ENCODE data around the gene RFX2. TPM values are rescaled to one million over a fixed set of nuclear protein-coding genes. Genes with fewer than 3 reads are reported as not detected.
"Not testable (repeated sequence)": the region's sequence is repeated elsewhere in the genome, so short reads cannot be mapped to it uniquely, and the experiment has no call there.

The RFX2 gene
- total RNA-seq, 1 experiment from 2014 or later: 13.7 TPM

DNA sequence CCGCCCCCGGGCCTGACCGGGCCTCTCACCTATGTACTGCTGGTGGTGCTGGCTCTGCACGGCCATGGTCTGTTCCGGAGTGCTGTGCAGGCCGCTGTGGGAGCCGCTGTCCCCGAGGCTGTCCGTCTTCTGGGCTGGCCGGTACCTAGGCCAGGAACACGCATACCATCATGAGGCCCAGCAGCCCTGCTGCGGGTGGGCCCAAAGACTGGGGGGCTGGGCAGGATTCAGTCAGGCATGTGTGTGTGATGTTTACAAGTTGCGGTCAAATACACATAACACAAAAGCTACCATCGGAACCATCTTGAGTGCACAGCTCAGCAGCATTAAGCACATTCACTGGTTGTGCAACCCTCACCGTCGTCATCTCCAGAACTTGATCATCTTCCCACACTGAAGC is 100.2 kb downstream of the RFX2 start:
- H3K36me3 Mint-ChIP-seq (ENCODE audit: insufficient read depth, unreplicated experiment): peaks cover 10% of the 10 kb centered on the region
- CTCF ChIA-PET: no interaction called here
- TF ChIP-seq, protein P1, sequence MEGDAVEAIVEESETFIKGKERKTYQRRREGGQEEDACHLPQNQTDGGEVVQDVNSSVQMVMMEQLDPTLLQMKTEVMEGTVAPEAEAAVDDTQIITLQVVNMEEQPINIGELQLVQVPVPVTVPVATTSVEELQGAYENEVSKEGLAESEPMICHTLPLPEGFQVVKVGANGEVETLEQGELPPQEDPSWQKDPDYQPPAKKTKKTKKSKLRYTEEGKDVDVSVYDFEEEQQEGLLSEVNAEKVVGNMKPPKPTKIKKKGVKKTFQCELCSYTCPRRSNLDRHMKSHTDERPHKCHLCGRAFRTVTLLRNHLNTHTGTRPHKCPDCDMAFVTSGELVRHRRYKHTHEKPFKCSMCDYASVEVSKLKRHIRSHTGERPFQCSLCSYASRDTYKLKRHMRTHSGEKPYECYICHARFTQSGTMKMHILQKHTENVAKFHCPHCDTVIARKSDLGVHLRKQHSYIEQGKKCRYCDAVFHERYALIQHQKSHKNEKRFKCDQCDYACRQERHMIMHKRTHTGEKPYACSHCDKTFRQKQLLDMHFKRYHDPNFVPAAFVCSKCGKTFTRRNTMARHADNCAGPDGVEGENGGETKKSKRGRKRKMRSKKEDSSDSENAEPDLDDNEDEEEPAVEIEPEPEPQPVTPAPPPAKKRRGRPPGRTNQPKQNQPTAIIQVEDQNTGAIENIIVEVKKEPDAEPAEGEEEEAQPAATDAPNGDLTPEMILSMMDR (IDR thresholded peaks at IDR 0.05; ENCODE audit: unreplicated experiment): no peak
- H3K27ac Mint-ChIP-seq (ENCODE audit: unreplicated experiment): no peak overlapping the region
- no peaks in the 10 kb centered on the region for H3K9me3 Mint-ChIP-seq (ENCODE audit: low read depth, unreplicated experiment)
- intact Hi-C loops (cut with micrococcal nuclease; ENCODE audit: unreplicated experiment): no loop called here
- H3K4me1 Mint-ChIP-seq (ENCODE audit: low read depth, unreplicated experiment): no peaks in the 10 kb centered on the region
- H3K4me3 Mint-ChIP-seq (ENCODE audit: low read depth, unreplicated experiment): no peak overlapping the region
- DNase-seq: no peak
- no TSS peak for BruUV-seq (replicated peaks)
- H3K27me3 Mint-ChIP-seq (ENCODE audit: unreplicated experiment): no peaks in the 10 kb centered on the region

- CTCF ChIA-PET: no interaction called here
- H3K9me3 Mint-ChIP-seq (ENCODE audit: low read depth, unreplicated experiment): no peaks in the 10 kb centered on the region
- peaks cover 10% of the 10 kb centered on the region for H3K36me3 Mint-ChIP-seq (ENCODE audit: insufficient read depth, unreplicated experiment)
- TF ChIP-seq, protein P1 (IDR thresholded peaks at IDR 0.05; ENCODE audit: unreplicated experiment): no peak
- no peak for DNase-seq
- BruUV-seq (replicated peaks): no TSS peak
- no peak overlapping the region for H3K4me3 Mint-ChIP-seq (ENCODE audit: low read depth, unreplicated experiment)
- no peaks in the 10 kb centered on the region for H3K27me3 Mint-ChIP-seq (ENCODE audit: unreplicated experiment)
- H3K4me1 Mint-ChIP-seq (ENCODE audit: low read depth, unreplicated experiment): no peaks in the 10 kb centered on the region
- intact Hi-C loops (cut with micrococcal nuclease; ENCODE audit: unreplicated experiment): no loop called here
- H3K27ac Mint-ChIP-seq (ENCODE audit: unreplicated experiment): no peak overlapping the region
Measured at GRCh38 chr19:6007866-6008265, 102.4 kb downstream of the RFX2 start.

DNA sequence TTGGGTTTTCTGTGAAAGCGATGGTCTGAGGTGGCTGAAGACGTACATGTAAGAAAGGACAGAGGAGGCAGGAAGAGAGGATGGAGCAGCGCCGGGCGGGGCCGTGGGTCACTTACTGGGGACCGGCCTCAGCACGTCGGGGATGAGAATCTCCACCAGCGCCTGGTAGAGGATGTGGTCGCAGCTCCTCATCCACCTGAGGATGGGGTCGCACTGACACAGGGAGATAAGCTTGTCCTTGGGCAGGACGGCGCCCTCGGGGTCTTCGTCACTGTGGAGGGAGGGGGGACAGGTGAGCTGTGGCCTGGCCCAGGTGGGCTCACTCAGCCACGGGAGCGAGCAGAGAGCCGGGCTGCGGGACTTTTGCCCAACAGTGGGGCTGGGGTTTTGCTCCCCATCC is 103.4 kb downstream of the RFX2 start:
- peaks cover 10% of the 10 kb centered on the region for H3K36me3 Mint-ChIP-seq (ENCODE audit: insufficient read depth, unreplicated experiment)
- CTCF ChIA-PET: no interaction called here
- no peaks in the 10 kb centered on the region for H3K4me1 Mint-ChIP-seq (ENCODE audit: low read depth, unreplicated experiment)
- intact Hi-C loops (cut with micrococcal nuclease; ENCODE audit: unreplicated experiment): no loop called here
- BruUV-seq (replicated peaks): no TSS peak
- no peaks in the 10 kb centered on the region for H3K27me3 Mint-ChIP-seq (ENCODE audit: unreplicated experiment)
- DNase-seq: no peak
- no peak overlapping the region for H3K27ac Mint-ChIP-seq (ENCODE audit: unreplicated experiment)
- no peaks in the 10 kb centered on the region for H3K9me3 Mint-ChIP-seq (ENCODE audit: low read depth, unreplicated experiment)
- no peak overlapping the region for H3K4me3 Mint-ChIP-seq (ENCODE audit: low read depth, unreplicated experiment)
- TF ChIP-seq, protein P1 (IDR thresholded peaks at IDR 0.05; ENCODE audit: unreplicated experiment): no peak

DNA sequence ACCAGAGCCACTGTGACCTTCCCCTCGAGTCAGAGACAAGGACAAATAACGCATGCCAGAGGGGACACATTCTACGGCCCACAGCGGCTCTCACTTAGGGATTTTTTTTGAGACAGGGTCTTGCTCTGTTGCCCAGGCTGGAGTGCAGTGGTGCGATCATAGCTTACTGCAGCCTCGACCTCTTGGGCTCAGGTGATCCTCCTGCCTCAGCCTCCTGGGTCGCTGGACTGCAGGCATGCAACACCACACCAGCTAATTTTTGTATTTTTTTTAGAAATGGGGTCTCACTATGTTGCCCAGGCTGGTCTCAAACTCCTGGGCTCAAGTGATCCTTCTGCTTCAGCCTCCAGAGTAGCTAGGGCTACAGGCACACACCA is 104.2 kb downstream of the RFX2 start:
- H3K4me1 Mint-ChIP-seq (ENCODE audit: low read depth, unreplicated experiment); H3K27me3 Mint-ChIP-seq (ENCODE audit: unreplicated experiment); CTCF ChIA-PET; H3K27ac Mint-ChIP-seq (ENCODE audit: unreplicated experiment); intact Hi-C loops (cut with micrococcal nuclease; ENCODE audit: unreplicated experiment); H3K36me3 Mint-ChIP-seq (ENCODE audit: insufficient read depth, unreplicated experiment); BruUV-seq (replicated peaks); H3K9me3 Mint-ChIP-seq (ENCODE audit: low read depth, unreplicated experiment); H3K4me3 Mint-ChIP-seq (ENCODE audit: low read depth, unreplicated experiment); DNase-seq: not testable (repeated sequence)

GRCh38 chr19:6005321-6006069 is 104.8 kb downstream of the RFX2 start:
- TF ChIP-seq, protein P1 (IDR thresholded peaks at IDR 0.05; ENCODE audit: unreplicated experiment): no peak
- no peak overlapping the region for H3K4me3 Mint-ChIP-seq (ENCODE audit: low read depth, unreplicated experiment)
- H3K9me3 Mint-ChIP-seq (ENCODE audit: low read depth, unreplicated experiment): no peaks in the 10 kb centered on the region
- no peak overlapping the region for H3K27ac Mint-ChIP-seq (ENCODE audit: unreplicated experiment)
- H3K27me3 Mint-ChIP-seq (ENCODE audit: unreplicated experiment): no peaks in the 10 kb centered on the region
- peaks cover 9% of the 10 kb centered on the region for H3K36me3 Mint-ChIP-seq (ENCODE audit: insufficient read depth, unreplicated experiment)
- no peak for DNase-seq
- intact Hi-C loops (cut with micrococcal nuclease; ENCODE audit: unreplicated experiment): no loop called here
- no peaks in the 10 kb centered on the region for H3K4me1 Mint-ChIP-seq (ENCODE audit: low read depth, unreplicated experiment)
- CTCF ChIA-PET: no interaction called here
- no TSS peak for BruUV-seq (replicated peaks)

Data from Calu3 (cell line).